ENCODE data around the gene NYNRIN. TPM values are rescaled to one million over a fixed set of nuclear protein-coding genes. Genes with fewer than 3 reads are reported as not detected.

Gene NYNRIN
- 18.1 and 18.7 TPM in 2 replicates for total RNA-seq (2021)
- long read RNA-seq, partial matches to known transcripts: 3 of 20 reads
- long read RNA-seq, other reads (novel, unspliced or antisense): 17 of 20 reads

DNA sequence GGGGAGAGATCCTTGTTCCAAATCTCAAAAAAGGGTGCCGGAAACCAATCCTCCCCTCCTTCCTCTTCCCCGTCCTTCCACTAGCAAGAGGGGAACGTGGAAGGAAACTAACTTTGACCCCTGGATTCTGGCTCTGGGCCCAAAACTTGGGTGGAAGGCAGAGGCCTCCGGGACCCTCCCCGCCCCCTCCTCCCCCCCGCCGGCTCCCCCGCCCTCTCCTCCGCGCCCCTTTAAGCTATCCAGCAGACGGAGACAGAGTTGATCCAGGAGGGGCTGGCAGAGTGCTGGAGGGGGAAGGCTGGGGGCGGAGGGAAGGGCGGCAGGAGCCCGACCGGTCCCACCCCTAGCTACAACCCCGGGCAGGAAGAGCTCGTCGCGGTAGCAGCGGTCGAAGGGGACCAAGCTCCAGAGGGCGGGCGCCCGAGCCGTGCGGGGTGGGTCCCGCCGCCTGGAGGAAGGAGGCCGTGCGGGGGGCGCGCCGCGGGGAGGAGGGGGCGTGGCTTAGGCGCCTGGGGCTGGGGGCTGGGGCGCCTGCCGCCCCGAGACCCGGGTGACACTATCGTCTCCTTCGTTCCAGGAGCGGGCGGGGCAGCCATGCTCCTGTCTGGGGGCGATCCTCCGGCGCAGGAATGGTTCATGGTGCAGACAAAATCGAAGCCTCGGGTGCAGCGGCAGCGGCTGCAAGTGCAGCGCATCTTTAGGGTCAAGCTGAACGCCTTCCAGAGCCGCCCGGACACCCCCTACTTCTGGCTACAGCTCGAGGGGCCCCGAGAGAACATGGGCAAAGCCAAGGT lies at the start of gene NYNRIN:
TSS of gene NYNRIN (plus strand) at position 351 of the 794 bp plus-strand sequence. CDS start at position 595, 244 bp downstream.
- Histone ChIP-seq H4K20me1 (ENCODE audit: control insufficient read depth, insufficient read depth, insufficient read length) (no peaks in the 10 kb centered on the region), H3K23ac (ENCODE audit: insufficient read length, low read depth, low read length) (no peak within 1 kb of the TSS), H4K91ac (ENCODE audit: insufficient read length, low read depth, low read length) (no peak within 1 kb of the TSS), H2BK20ac (ENCODE audit: low read depth, low read length, poor library complexity, severe bottlenecking) (no peak within 1 kb of the TSS), H3K56ac (ENCODE audit: insufficient read length, low read depth, low read length) (no peak within 1 kb of the TSS), H2AFZ (ENCODE audit: low read length) (no peak within 1 kb of the TSS), H2BK12ac (ENCODE audit: insufficient read length, low read depth, low read length) (no peak within 1 kb of the TSS), H3T11ph (ENCODE audit: low read length) (no peak within 1 kb of the TSS), H3K18ac (ENCODE audit: insufficient read length, low read depth, low read length) (no peak within 1 kb of the TSS), H3K27me3 (ENCODE audit: insufficient read depth, low read length) (no peaks in the 10 kb centered on the region), H3K23me2 (ENCODE audit: insufficient read length, low read depth, low read length, poor library complexity, severe bottlenecking) (peaks cover 5% of the 10 kb centered on the region), H4K5ac (ENCODE audit: insufficient read length, low read depth, low read length) (no peak within 1 kb of the TSS), H4K8ac (replicated peaks; ENCODE audit: insufficient read length, low read depth, low read length) (no peak within 1 kb of the TSS), H3K4me2 (ENCODE audit: insufficient read depth, insufficient read length, low read length) (peak within 1 kb of the TSS; percentile 65), H3K79me1 (ENCODE audit: insufficient read depth, low read depth, low read length, poor library complexity, severe bottlenecking) (no peaks in the 10 kb centered on the region), H3K9me3 (ENCODE audit: control insufficient read depth, low read depth, low read length) (no peaks in the 10 kb centered on the region), H2BK15ac (ENCODE audit: low read depth, low read length) (no peak within 1 kb of the TSS), H3K27ac (ENCODE audit: insufficient read length, low read depth, low read length) (no peak within 1 kb of the TSS), H3K9ac (ENCODE audit: extremely low read depth, insufficient read length, low read length) (peak within 1 kb of the TSS; percentile 26), H3K79me2 (ENCODE audit: insufficient read depth, low read length) (no peaks in the 10 kb centered on the region), H3K4me1 (ENCODE audit: insufficient read depth, low read length) (no peaks in the 10 kb centered on the region; the same call in 1 of the 2 replicates), H3K4ac (ENCODE audit: low read depth, low read length) (no peak within 1 kb of the TSS), H2BK120ac (ENCODE audit: low read depth, low read length, poor library complexity, severe bottlenecking) (no peak within 1 kb of the TSS), H2BK5ac (ENCODE audit: insufficient read length, low read length) (no peak within 1 kb of the TSS), H3K14ac (ENCODE audit: insufficient read depth, low read length) (peak within 1 kb of the TSS; percentile 4; the same call in 1 of the 2 replicates), H2AK5ac (ENCODE audit: insufficient read length, low read length) (no peak within 1 kb of the TSS)
- H3K27ac Mint-ChIP-seq: peak within 1 kb of the TSS in 1 of 3 experiments; percentile 60; a peak in 1 of 7 replicates
- H3K4me3 Mint-ChIP-seq: peak within 1 kb of the TSS; percentile 79 to 89
- peaks cover 17% of the 10 kb centered on the region for H3K27me3 Mint-ChIP-seq (ENCODE audit: low read depth)
- H3K36me3 Mint-ChIP-seq (ENCODE audit: insufficient read depth in 1 of 3, low read depth in 3 of 3): 0 out of 7 replicates have a peak, but pooled peaks cover 0 to 2% (median 0%) of the 10 kb centered on the region in 3 experiments
- DNase-seq: peak; percentile 73
- TF ChIP-seq, protein P1, sequence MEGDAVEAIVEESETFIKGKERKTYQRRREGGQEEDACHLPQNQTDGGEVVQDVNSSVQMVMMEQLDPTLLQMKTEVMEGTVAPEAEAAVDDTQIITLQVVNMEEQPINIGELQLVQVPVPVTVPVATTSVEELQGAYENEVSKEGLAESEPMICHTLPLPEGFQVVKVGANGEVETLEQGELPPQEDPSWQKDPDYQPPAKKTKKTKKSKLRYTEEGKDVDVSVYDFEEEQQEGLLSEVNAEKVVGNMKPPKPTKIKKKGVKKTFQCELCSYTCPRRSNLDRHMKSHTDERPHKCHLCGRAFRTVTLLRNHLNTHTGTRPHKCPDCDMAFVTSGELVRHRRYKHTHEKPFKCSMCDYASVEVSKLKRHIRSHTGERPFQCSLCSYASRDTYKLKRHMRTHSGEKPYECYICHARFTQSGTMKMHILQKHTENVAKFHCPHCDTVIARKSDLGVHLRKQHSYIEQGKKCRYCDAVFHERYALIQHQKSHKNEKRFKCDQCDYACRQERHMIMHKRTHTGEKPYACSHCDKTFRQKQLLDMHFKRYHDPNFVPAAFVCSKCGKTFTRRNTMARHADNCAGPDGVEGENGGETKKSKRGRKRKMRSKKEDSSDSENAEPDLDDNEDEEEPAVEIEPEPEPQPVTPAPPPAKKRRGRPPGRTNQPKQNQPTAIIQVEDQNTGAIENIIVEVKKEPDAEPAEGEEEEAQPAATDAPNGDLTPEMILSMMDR (conservative IDR thresholded peaks at IDR 0.05): no peak
- H3K4me1 Mint-ChIP-seq: peaks cover 48 to 54% of the 10 kb centered on the region in 2 experiments
- H3K9me3 Mint-ChIP-seq: no peaks in the 10 kb centered on the region
- no CpG with 5 or more reads among the region's 57 CpGs for WGBS (ENCODE audit: extremely low coverage, insufficient read length, low lambda C conversion rate)
